Measurements from ENCODE around the gene SCGB3A1. TPM values are rescaled to one million over a fixed set of nuclear protein-coding genes. Genes with fewer than 3 reads are reported as not detected.

The SCGB3A1 gene
- total RNA-seq, 1 experiment from 2014 or later, result not detected

GRCh38 chr5:180639741-180640610 lies 48.7 kb upstream of the SCGB3A1 start:
- no peak overlapping the region for H2AFZ ChIP-seq (ENCODE audit: low read length)
- H3K9me3 ChIP-seq (ENCODE audit: control insufficient read depth, low read depth, low read length), result no peaks in the 10 kb centered on the region
- H3K79me1 ChIP-seq (ENCODE audit: insufficient read depth, low read depth, low read length, poor library complexity, severe bottlenecking), result no peaks in the 10 kb centered on the region
- no peak overlapping the region for H2BK120ac ChIP-seq (ENCODE audit: low read depth, low read length, poor library complexity, severe bottlenecking)
- H3K14ac ChIP-seq (ENCODE audit: insufficient read depth, low read length), result no peak overlapping the region; the same call in 1 of the 2 replicates
- no peak overlapping the region for H3K27ac ChIP-seq (ENCODE audit: insufficient read length, low read depth, low read length)
- H3T11ph ChIP-seq (ENCODE audit: low read length), result no peak overlapping the region
- no peak overlapping the region for H2AK5ac ChIP-seq (ENCODE audit: insufficient read length, low read length)
- no peak overlapping the region for H3K4me2 ChIP-seq (ENCODE audit: insufficient read depth, insufficient read length, low read length)
- no peak overlapping the region for H4K8ac ChIP-seq (replicated peaks; ENCODE audit: insufficient read length, low read depth, low read length)
- H3K23ac ChIP-seq (ENCODE audit: insufficient read length, low read depth, low read length), result no peak overlapping the region
- no peak overlapping the region for H4K5ac ChIP-seq (ENCODE audit: insufficient read length, low read depth, low read length)
- Mint-ChIP-seq H3K36me3 (ENCODE audit: insufficient read depth in 1 of 3, low read depth in 3 of 3) (no peaks in the 10 kb centered on the region; a peak in 2 of 7 replicates), H3K27ac (no peak overlapping the region; a peak in 1 of 7 replicates), H3K4me1 (peaks cover 2 to 14% of the 10 kb centered on the region in 2 experiments; a peak in 3 of 4 replicates), H3K9me3 (no peaks in the 10 kb centered on the region; a peak in 1 of 5 replicates), H3K27me3 (ENCODE audit: low read depth) (peaks cover 10% of the 10 kb centered on the region), H3K4me3 (no peak overlapping the region)
- H3K79me2 ChIP-seq (ENCODE audit: insufficient read depth, low read length), result no peaks in the 10 kb centered on the region
- DNase-seq, result peak; percentile 25
- H3K4me1 ChIP-seq (ENCODE audit: insufficient read depth, low read length), result no peaks in the 10 kb centered on the region
- no peak overlapping the region for H2BK12ac ChIP-seq (ENCODE audit: insufficient read length, low read depth, low read length)
- H3K23me2 ChIP-seq (ENCODE audit: insufficient read length, low read depth, low read length, poor library complexity, severe bottlenecking), result no peaks in the 10 kb centered on the region
- no peak overlapping the region for H2BK5ac ChIP-seq (ENCODE audit: insufficient read length, low read length)
- no peak overlapping the region for H2BK15ac ChIP-seq (ENCODE audit: low read depth, low read length)
- H3K56ac ChIP-seq (ENCODE audit: insufficient read length, low read depth, low read length), result no peak overlapping the region
- no peak overlapping the region for H2BK20ac ChIP-seq (ENCODE audit: low read depth, low read length, poor library complexity, severe bottlenecking)
- no peak overlapping the region for H3K9ac ChIP-seq (ENCODE audit: extremely low read depth, insufficient read length, low read length)
- no CpG with 5 or more reads among the region's 27 CpGs for WGBS (ENCODE audit: extremely low coverage, insufficient read length, low lambda C conversion rate)
- H4K20me1 ChIP-seq (ENCODE audit: control insufficient read depth, insufficient read depth, insufficient read length), result peaks cover 3% of the 10 kb centered on the region
- no peak overlapping the region for H3K4ac ChIP-seq (ENCODE audit: low read depth, low read length)
- no peaks in the 10 kb centered on the region for H3K27me3 ChIP-seq (ENCODE audit: insufficient read depth, low read length)
- no peak for TF ChIP-seq CTCF (conservative IDR thresholded peaks at IDR 0.05)
- H4K91ac ChIP-seq (ENCODE audit: insufficient read length, low read depth, low read length), result no peak overlapping the region
- H3K18ac ChIP-seq (ENCODE audit: insufficient read length, low read depth, low read length), result no peak overlapping the region
